ENCODE results near the gene FAM120A. TPM values are rescaled to one million over a fixed set of nuclear protein-coding genes. Genes with fewer than 3 reads are reported as not detected.

The FAM120A gene
- total and polyA plus RNA-seq, 7 experiments from 2014 or later = 9.0 to 136 (median 80.2) TPM

GRCh38 chr9:93460689-93461413 is 9.4 kb downstream of the FAM120A start:
- peaks cover 34 to 40% of the 10 kb centered on the region in 2 donors for H3K4me1 ChIP-seq (ENCODE audit: control insufficient read depth in 2 of 2, insufficient read depth in 2 of 2, low read length in 2 of 2)

GRCh38 chr9:93461414-93461743 is 9.9 kb downstream of the FAM120A start:
- Histone ChIP-seq H3K4me1 (ENCODE audit: control insufficient read depth in 2 of 2, insufficient read depth in 2 of 2, low read length in 2 of 2) (peaks cover 35 to 40% of the 10 kb centered on the region in 2 donors), H3K36me3 (ENCODE audit: control insufficient read depth in 2 of 3, insufficient read depth in 3 of 3, low read length in 3 of 3) (no peaks in the 10 kb centered on the region), H3K9me3 (ENCODE audit: control insufficient read depth in 2 of 3, low read length in 3 of 3) (no peaks in the 10 kb centered on the region), H3K4me3 (ENCODE audit: low read length) (no peak overlapping the region), H3K27me3 (ENCODE audit: control insufficient read depth in 2 of 2, insufficient read depth in 2 of 2, low read length in 2 of 2) (no peaks in the 10 kb centered on the region), H3K27ac (ENCODE audit: low read depth, low read length) (no peak overlapping the region)
- Mint-ChIP-seq H3K27me3 (no peaks in the 10 kb centered on the region), H3K27ac (no peak overlapping the region), H3K36me3 (peaks cover 0 to 25% (median 15%) of the 10 kb centered on the region in 5 donors), H3K4me1 (peaks cover 66 to 93% (median 90%) of the 10 kb centered on the region in 7 donors), H3K9me3 (no peaks in the 10 kb centered on the region), H3K4me3 (peak overlapping the region in 2 of 10 donors; percentile 15 to 48)
- DNase-seq = no peak
- CTCF ChIA-PET = no interaction called here
- intact Hi-C loops (cut with micrococcal nuclease) = no loop called here
- ATAC-seq = no peak
- POLR2A ChIA-PET = no interaction called here

More at GRCh38 chr9:93460689-93461413, 9.4 kb downstream of the FAM120A start:
- H3K27ac ChIP-seq (ENCODE audit: low read depth, low read length) = no peak overlapping the region
- Mint-ChIP-seq H3K9me3 (no peaks in the 10 kb centered on the region), H3K4me1 (peaks cover 66 to 92% (median 90%) of the 10 kb centered on the region in 7 donors), H3K4me3 (peak overlapping the region in 6 of 10 donors; percentile 12 to 48 (median 29)), H3K27ac (peak overlapping the region in 1 of 9 donors; percentile 47), H3K27me3 (no peaks in the 10 kb centered on the region), H3K36me3 (peaks cover 0 to 26% (median 14%) of the 10 kb centered on the region in 5 donors)
- ChIA-PET CTCF (no interaction called here), POLR2A (no interaction called here)
- ATAC-seq = no peak
- no peak for DNase-seq
- no peak overlapping the region for H3K4me3 ChIP-seq (ENCODE audit: low read length)
- intact Hi-C loops (cut with micrococcal nuclease) = no loop called here
- no peaks in the 10 kb centered on the region for H3K36me3 ChIP-seq (ENCODE audit: control insufficient read depth in 2 of 3, insufficient read depth in 3 of 3, low read length in 3 of 3)
- H3K9me3 ChIP-seq (ENCODE audit: control insufficient read depth in 2 of 3, low read length in 3 of 3) = no peaks in the 10 kb centered on the region
- no peaks in the 10 kb centered on the region for H3K27me3 ChIP-seq (ENCODE audit: control insufficient read depth in 2 of 2, insufficient read depth in 2 of 2, low read length in 2 of 2)

- Histone ChIP-seq H3K4me3 (ENCODE audit: low read length) (no peak overlapping the region), H3K27me3 (ENCODE audit: control insufficient read depth in 2 of 2, insufficient read depth in 2 of 2, low read length in 2 of 2) (no peaks in the 10 kb centered on the region), H3K9me3 (ENCODE audit: control insufficient read depth in 2 of 3, low read length in 3 of 3) (no peaks in the 10 kb centered on the region), H3K4me1 (ENCODE audit: control insufficient read depth in 2 of 2, insufficient read depth in 2 of 2, low read length in 2 of 2) (peaks cover 32 to 44% of the 10 kb centered on the region in 2 donors), H3K27ac (ENCODE audit: low read depth, low read length) (no peak overlapping the region), H3K36me3 (ENCODE audit: control insufficient read depth in 2 of 3, insufficient read depth in 3 of 3, low read length in 3 of 3) (no peaks in the 10 kb centered on the region)
- intact Hi-C loops (cut with micrococcal nuclease) = no loop called here
- Mint-ChIP-seq H3K27ac (no peak overlapping the region), H3K27me3 (no peaks in the 10 kb centered on the region), H3K36me3 (peaks cover 0 to 24% (median 13%) of the 10 kb centered on the region in 5 donors), H3K4me1 (peaks cover 66 to 93% (median 90%) of the 10 kb centered on the region in 7 donors), H3K9me3 (no peaks in the 10 kb centered on the region), H3K4me3 (no peak overlapping the region)
- CTCF ChIA-PET = no interaction called here
- POLR2A ChIA-PET = no interaction called here
- DNase-seq = no peak
- no peak for ATAC-seq
These were observed 10.3 kb downstream of the FAM120A start for GRCh38 chr9:93461821-93462220.

- Histone ChIP-seq H3K27ac (ENCODE audit: low read depth, low read length) (no peak overlapping the region), H3K27me3 (ENCODE audit: control insufficient read depth in 2 of 2, insufficient read depth in 2 of 2, low read length in 2 of 2) (no peaks in the 10 kb centered on the region), H3K36me3 (ENCODE audit: control insufficient read depth in 2 of 3, insufficient read depth in 3 of 3, low read length in 3 of 3) (no peaks in the 10 kb centered on the region), H3K4me1 (ENCODE audit: control insufficient read depth in 2 of 2, insufficient read depth in 2 of 2, low read length in 2 of 2) (peaks cover 27 to 50% of the 10 kb centered on the region in 2 donors), H3K4me3 (ENCODE audit: low read length) (no peak overlapping the region), H3K9me3 (ENCODE audit: control insufficient read depth in 2 of 3, low read length in 3 of 3) (no peaks in the 10 kb centered on the region)
- peaks cover 0 to 15% (median 8%) of the 10 kb centered on the region in 5 donors for H3K36me3 Mint-ChIP-seq
- DNase-seq = no peak
- ChIA-PET CTCF (interaction anchor here (0.9 kb wide), 1 partner anchor 10 kb away, joined by 4 read pairs; the partner anchor contains the start of gene FAM120AOS), POLR2A (interaction anchor here (1.6 kb wide), 1 partner anchor 10 kb away, joined by 13 read pairs; no protein-coding TSS in a partner anchor)
- peak overlapping the region in 8 of 10 donors; percentile 26 to 78 (median 56) for H3K4me3 Mint-ChIP-seq
- no peaks in the 10 kb centered on the region for H3K9me3 Mint-ChIP-seq
- intact Hi-C loops (cut with micrococcal nuclease) = loop anchor here in 1 of 2 donors (1.0 kb wide), 2 partner anchors 10 to 38 kb away; partner anchors contain the start of gene FAM120AOS
- H3K27ac Mint-ChIP-seq = peak overlapping the region in 7 of 9 donors; percentile 2 to 92 (median 59)
- peaks cover 65 to 93% (median 88%) of the 10 kb centered on the region in 7 donors for H3K4me1 Mint-ChIP-seq
- ATAC-seq = no peak
- H3K27me3 Mint-ChIP-seq = no peaks in the 10 kb centered on the region
These were observed 12.3 kb downstream of the FAM120A start for GRCh38 chr9:93463638-93464248.

- Mint-ChIP-seq H3K9me3 (no peaks in the 10 kb centered on the region), H3K4me1 (peaks cover 67 to 93% (median 88%) of the 10 kb centered on the region in 7 donors), H3K36me3 (peaks cover 0 to 12% (median 8%) of the 10 kb centered on the region in 5 donors), H3K27me3 (no peaks in the 10 kb centered on the region), H3K4me3 (peak overlapping the region in 9 of 10 donors; percentile 18 to 78 (median 55)), H3K27ac (peak overlapping the region; percentile 41 to 92 (median 56))
- no peak overlapping the region for H3K4me3 ChIP-seq (ENCODE audit: low read length)
- H3K4me1 ChIP-seq (ENCODE audit: control insufficient read depth in 2 of 2, insufficient read depth in 2 of 2, low read length in 2 of 2) = peaks cover 31 to 47% of the 10 kb centered on the region in 2 donors
- no peak for DNase-seq
- ATAC-seq = peak; percentile 36
- no peaks in the 10 kb centered on the region for H3K36me3 ChIP-seq (ENCODE audit: control insufficient read depth in 2 of 3, insufficient read depth in 3 of 3, low read length in 3 of 3)
- intact Hi-C loops (cut with micrococcal nuclease) = loop anchor here in 1 of 2 donors (1.0 kb wide), 1 partner anchor 37 kb away; no protein-coding TSS in a partner anchor
- H3K27me3 ChIP-seq (ENCODE audit: control insufficient read depth in 2 of 2, insufficient read depth in 2 of 2, low read length in 2 of 2) = no peaks in the 10 kb centered on the region
- no peaks in the 10 kb centered on the region for H3K9me3 ChIP-seq (ENCODE audit: control insufficient read depth in 2 of 3, low read length in 3 of 3)
- ChIA-PET CTCF (no interaction called here), POLR2A (interaction anchor here (0.9 to 1.6 kb wide), 2 partner anchors 10 to 11 kb away, joined by 3 to 13 read pairs; partner anchors contain the start of gene FAM120AOS)
- H3K27ac ChIP-seq (ENCODE audit: low read depth, low read length) = no peak overlapping the region
These were observed 12.9 kb downstream of the FAM120A start for GRCh38 chr9:93464395-93464794.

GRCh38 chr9:93464876-93465275 is 13.4 kb downstream of the FAM120A start:
- H3K27ac Mint-ChIP-seq = peak overlapping the region; percentile 28 to 92 (median 56)

More at GRCh38 chr9:93464876-93465275, 13.4 kb downstream of the FAM120A start:
- CTCF ChIA-PET = no interaction called here
- Mint-ChIP-seq H3K36me3 (peaks cover 0 to 12% (median 8%) of the 10 kb centered on the region in 5 donors), H3K27me3 (no peaks in the 10 kb centered on the region), H3K9me3 (no peaks in the 10 kb centered on the region), H3K4me1 (peaks cover 64 to 93% (median 88%) of the 10 kb centered on the region in 7 donors), H3K4me3 (peak overlapping the region in 9 of 10 donors; percentile 7 to 78 (median 55))
- intact Hi-C loops (cut with micrococcal nuclease) = loop anchor here (1.0 to 5.0 kb wide), 2 partner anchors 36 to 37 kb away; no protein-coding TSS in a partner anchor
- no peak for ATAC-seq
- Histone ChIP-seq H3K27ac (ENCODE audit: low read depth, low read length) (no peak overlapping the region), H3K27me3 (ENCODE audit: control insufficient read depth in 2 of 2, insufficient read depth in 2 of 2, low read length in 2 of 2) (no peaks in the 10 kb centered on the region), H3K4me3 (ENCODE audit: low read length) (no peak overlapping the region), H3K4me1 (ENCODE audit: control insufficient read depth in 2 of 2, insufficient read depth in 2 of 2, low read length in 2 of 2) (peaks cover 31 to 42% of the 10 kb centered on the region in 2 donors), H3K9me3 (ENCODE audit: control insufficient read depth in 2 of 3, low read length in 3 of 3) (no peaks in the 10 kb centered on the region), H3K36me3 (ENCODE audit: control insufficient read depth in 2 of 3, insufficient read depth in 3 of 3, low read length in 3 of 3) (no peaks in the 10 kb centered on the region)
- POLR2A ChIA-PET = interaction anchor here (0.9 to 1.0 kb wide), 2 partner anchors 8 to 11 kb away, joined by 3 read pairs; partner anchors contain the start of gene FAM120AOS
- no peak for DNase-seq
